Esophagus squamous epithelium (tissue), 5 donors: ENCODE results near the gene CLDN1. TPM values are rescaled to one million over a fixed set of nuclear protein-coding genes. Genes with fewer than 3 reads are reported as not detected.
"Not testable (repeated sequence)": the region's sequence is repeated elsewhere in the genome, so short reads cannot be mapped to it uniquely, and the experiment has no call there.

ENCODE experiments used
- DNase-seq: peaks from one replicate; lab custom pipeline; 2025; lab: John Stamatoyannopoulos, UW
- H3K27ac ChIP-seq, 4 donors: fragments of 200-600 bp; sonication (generic); one replicate each; pipeline ENCODE4 v1.5.1; 2016 to 2019; ENCODE audit warnings: mild to moderate bottlenecking in 1 of 4
- H3K27me3 ChIP-seq, 4 donors: fragments of 200-600 bp; sonication (generic); 1 replicate in 3 of 4; 2 replicates in 1 of 4; pipeline versions ENCODE4 v1.5.1 to v1.6.0; 2017 to 2021; ENCODE audit warnings: antibody characterized with exemption in 1 of 4
- H3K36me3 ChIP-seq, 3 donors: fragments of 200-600 bp; sonication (generic); one replicate each; pipeline ENCODE4 v1.5.1; 2016 to 2019
- H3K4me1 ChIP-seq, 3 donors: fragments of 200-600 bp; sonication (generic); one replicate each; pipeline ENCODE4 v1.5.1; 2017 to 2019
- H3K4me3 ChIP-seq, 4 donors: fragments of 200-600 bp; sonication (generic); 1 replicate in 3 of 4; 2 replicates in 1 of 4; pipeline ENCODE4 v1.5.1; 2016 to 2019; ENCODE audit warnings: mild to moderate bottlenecking in 2 of 4, moderate library complexity in 1 of 4
- H3K9me3 ChIP-seq, 3 donors: fragments of 200-600 bp; sonication (generic); one replicate each; pipeline ENCODE4 v1.5.1; 2016 to 2019
- CTCF ChIP-seq, 6 experiments: fragments of 450-650 bp in 4 of 6; fragments of 200-600 bp in 2 of 6; sonication (generic) in 2 of 6; IDR thresholded peaks; one replicate each; pipeline ENCODE4 v1.5.1; 2016 to 2019; ENCODE audit warnings: antibody characterized with exemption in 6 of 6, mild to moderate bottlenecking in 4 of 6, moderate library complexity in 4 of 6
- POLR2A ChIP-seq, 4 donors: fragments of 450-650 bp; IDR thresholded peaks; one replicate each; pipeline ENCODE4 v1.6.1; 2017; ENCODE audit warnings: antibody characterized with exemption in 4 of 4, mild to moderate bottlenecking in 4 of 4, moderate library complexity in 3 of 4
- WGBS, 2 donors: methylation state at CpG; one replicate each; pipeline ENCODE4 v1.1.5; 2018; 5-methylcytosine and 5-hydroxymethylcytosine counted together
- intact Hi-C: fragments of 100-400 bp; cut with DNase I; formaldehyde crosslinking; loops from one replicate; pipeline ENCODE4 v1.15.0; 2022
- total RNA-seq, 4 donors: library from RNA; depleted of rRNA; stranded (reverse); fragments of >200 nt; gene quantifications; one replicate each; pipeline ENCODE4 v1.1.0, GENCODE V29; 2016
- donor health status: DM: yes; HTN: yes; CAD: no.

The CLDN1 gene
- total RNA-seq, 4 donors from 2014 or later = 34.8 to 59.6 (median 45.4) TPM

- DNase-seq = no peak
- Histone ChIP-seq H3K9me3 (peaks cover 0 to 6% (median 3%) of the 10 kb centered on the region in 3 donors), H3K36me3 (no peaks in the 10 kb centered on the region), H3K4me3 (no peak overlapping the region), H3K27ac (no peak overlapping the region), H3K4me1 (peaks cover 0 to 29% (median 0%) of the 10 kb centered on the region in 3 donors), H3K27me3 (no peaks in the 10 kb centered on the region)
- intact Hi-C loops = no loop called here
- TF ChIP-seq CTCF (IDR thresholded peaks at IDR 0.05) (no peak), POLR2A (IDR thresholded peaks at IDR 0.05) (no peak)
- WGBS, 2 donors = 51 to 68% methylated on average over 4 of the region's 4 CpGs
Observed at GRCh38 chr3:190281308-190282051, 40.8 kb downstream of the CLDN1 start.

GRCh38 chr3:190279690-190280089, 42.6 kb downstream of the CLDN1 start:
- TF ChIP-seq POLR2A (IDR thresholded peaks at IDR 0.05) = no peak
- TF ChIP-seq CTCF (IDR thresholded peaks at IDR 0.05) = no peak
- intact Hi-C loops = no loop called here
- Histone ChIP-seq H3K4me1 (peaks cover 0 to 29% (median 0%) of the 10 kb centered on the region in 3 donors), H3K27ac (no peak overlapping the region), H3K9me3 (no peaks in the 10 kb centered on the region), H3K4me3 (no peak overlapping the region), H3K27me3 (no peaks in the 10 kb centered on the region), H3K36me3 (no peaks in the 10 kb centered on the region)
- DNase-seq = no peak

- WGBS, 2 donors = 24 to 48% methylated on average over 2 of the region's 2 CpGs
- TF ChIP-seq POLR2A (IDR thresholded peaks at IDR 0.05) (no peak), CTCF (IDR thresholded peaks at IDR 0.05) (no peak)
- Histone ChIP-seq H3K27me3 (no peaks in the 10 kb centered on the region), H3K4me1 (peaks cover 0 to 6% (median 0%) of the 10 kb centered on the region in 3 donors), H3K27ac (no peak overlapping the region), H3K9me3 (no peaks in the 10 kb centered on the region), H3K36me3 (no peaks in the 10 kb centered on the region), H3K4me3 (no peak overlapping the region)
- DNase-seq = no peak
- intact Hi-C loops = no loop called here
Observed at GRCh38 chr3:190272747-190273146, 49.5 kb downstream of the CLDN1 start.

- TF ChIP-seq CTCF (IDR thresholded peaks at IDR 0.05) (no peak), POLR2A (IDR thresholded peaks at IDR 0.05) (no peak)
- no peak overlapping the region for H3K4me3 ChIP-seq
- H3K36me3 ChIP-seq = no peaks in the 10 kb centered on the region
- H3K9me3 ChIP-seq = no peaks in the 10 kb centered on the region
- peaks cover 0 to 33% (median 7%) of the 10 kb centered on the region in 3 donors for H3K4me1 ChIP-seq
- DNase-seq = no peak
- no peak overlapping the region for H3K27ac ChIP-seq
- 25% methylated on average over 2 of the region's 2 CpGs for WGBS, 2 donors
- intact Hi-C loops = no loop called here
- no peaks in the 10 kb centered on the region for H3K27me3 ChIP-seq
Observed at GRCh38 chr3:190269101-190269500, 53.1 kb downstream of the CLDN1 start.

- intact Hi-C loops, H3K36me3 ChIP-seq, H3K27me3 ChIP-seq, DNase-seq, H3K4me3 ChIP-seq, H3K27ac ChIP-seq, H3K9me3 ChIP-seq: not testable (repeated sequence)
- H3K4me1 ChIP-seq = peaks cover 0 to 50% (median 7%) of the 10 kb centered on the region in 3 donors
- WGBS, 2 donors = 84 to 96% methylated on average over 7 of the region's 7 CpGs
Observed at GRCh38 chr3:190267464-190267863, 54.8 kb downstream of the CLDN1 start.
